ENCODE results near the gene GALM.

DNA sequence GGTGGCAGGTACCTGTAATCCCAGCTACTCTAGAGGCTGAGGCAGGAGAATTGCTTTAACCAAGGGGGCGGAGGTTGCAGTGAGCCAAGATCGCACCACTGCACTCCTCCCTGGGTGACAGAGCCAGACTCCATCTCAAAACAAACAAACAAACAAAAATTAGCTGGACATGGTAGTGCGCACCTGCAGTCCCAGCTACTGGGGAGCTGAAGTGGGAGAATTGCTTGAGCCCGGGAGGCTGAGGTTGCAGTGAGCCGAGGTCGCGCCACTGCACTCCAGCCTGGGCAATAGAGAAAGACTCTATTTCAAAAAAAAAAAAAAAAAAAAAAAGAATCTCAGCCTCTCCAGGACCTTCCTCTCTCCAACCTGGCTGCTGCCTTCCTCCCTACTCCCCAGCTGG lies 65.2 kb downstream of the GALM start:
- TF ChIP-seq POLR2AphosphoS5 (IDR thresholded peaks at IDR 0.05) (no peak), POLR2A (IDR thresholded peaks at IDR 0.05) (no peak)
- TF ChIP-seq, protein P1, sequence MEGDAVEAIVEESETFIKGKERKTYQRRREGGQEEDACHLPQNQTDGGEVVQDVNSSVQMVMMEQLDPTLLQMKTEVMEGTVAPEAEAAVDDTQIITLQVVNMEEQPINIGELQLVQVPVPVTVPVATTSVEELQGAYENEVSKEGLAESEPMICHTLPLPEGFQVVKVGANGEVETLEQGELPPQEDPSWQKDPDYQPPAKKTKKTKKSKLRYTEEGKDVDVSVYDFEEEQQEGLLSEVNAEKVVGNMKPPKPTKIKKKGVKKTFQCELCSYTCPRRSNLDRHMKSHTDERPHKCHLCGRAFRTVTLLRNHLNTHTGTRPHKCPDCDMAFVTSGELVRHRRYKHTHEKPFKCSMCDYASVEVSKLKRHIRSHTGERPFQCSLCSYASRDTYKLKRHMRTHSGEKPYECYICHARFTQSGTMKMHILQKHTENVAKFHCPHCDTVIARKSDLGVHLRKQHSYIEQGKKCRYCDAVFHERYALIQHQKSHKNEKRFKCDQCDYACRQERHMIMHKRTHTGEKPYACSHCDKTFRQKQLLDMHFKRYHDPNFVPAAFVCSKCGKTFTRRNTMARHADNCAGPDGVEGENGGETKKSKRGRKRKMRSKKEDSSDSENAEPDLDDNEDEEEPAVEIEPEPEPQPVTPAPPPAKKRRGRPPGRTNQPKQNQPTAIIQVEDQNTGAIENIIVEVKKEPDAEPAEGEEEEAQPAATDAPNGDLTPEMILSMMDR (IDR thresholded peaks at IDR 0.05 in 8 of 11, conservative IDR thresholded peaks at IDR 0.05 in 3 of 11) = no peak

Measured in spleen (tissue), 7 donors.